Naive B cell (primary cell): ENCODE results near the gene NOX1. TPM values are rescaled to one million over a fixed set of nuclear protein-coding genes. Genes with fewer than 3 reads are reported as not detected.

Experiments used
- ATAC-seq, 2 donors: fragments of 150-1000 bp; cut with Tn5 transposase; 2 replicates each; pipeline ENCODE4 v1.10.0; 2021; ENCODE audit warnings: low read depth in 2 of 2, mild to moderate bottlenecking in 2 of 2, moderate library complexity in 2 of 2
- DNase-seq: peaks from one replicate; pipeline ENCODE4 v3.0.0; 2022
- H3K27ac Mint-ChIP-seq, 6 donors: one replicate each; pipeline ENCODE4 v1.8.0; 2020 to 2022; ENCODE audit warnings: mild to moderate bottlenecking in 6 of 6, mixed read lengths in 6 of 6, moderate library complexity in 5 of 6, inconsistent platforms in 2 of 6
- H3K27me3 Mint-ChIP-seq, 3 donors: one replicate each; pipeline ENCODE4 v1.8.0; 2021 to 2022; ENCODE audit warnings: mixed read lengths in 3 of 3, mild to moderate bottlenecking in 1 of 3
- H3K36me3 Mint-ChIP-seq, 2 donors: one replicate each; pipeline ENCODE4 v1.8.0; 2020 to 2022; ENCODE audit warnings: mixed read lengths in 2 of 2, inconsistent platforms in 1 of 2, mild to moderate bottlenecking in 1 of 2
- H3K4me1 Mint-ChIP-seq, 3 donors: one replicate each; pipeline ENCODE4 v1.8.0; 2020 to 2022; ENCODE audit warnings: mixed read lengths in 3 of 3, inconsistent platforms in 1 of 3, mild to moderate bottlenecking in 1 of 3, moderate library complexity in 1 of 3
- H3K4me3 Mint-ChIP-seq, 8 donors: one replicate each; pipeline ENCODE4 v1.8.0; 2020 to 2022; ENCODE audit warnings: mild to moderate bottlenecking in 8 of 8, mixed read lengths in 8 of 8, moderate library complexity in 8 of 8, inconsistent platforms in 2 of 8
- H3K9me3 Mint-ChIP-seq, 7 donors: one replicate each; pipeline ENCODE4 v1.8.0; 2020 to 2022; ENCODE audit warnings: mixed read lengths in 7 of 7, mild to moderate bottlenecking in 5 of 7, inconsistent platforms in 2 of 7, moderate library complexity in 1 of 7
- polyA plus RNA-seq, 6 donors: library from polyadenylated mRNA; unstranded; fragments of 300-500 nt; fragmentation: Illumina TruSeq; gene quantifications; one replicate each; pipeline ENCODE4 v1.2.3, GENCODE V29; 2021; ENCODE audit warnings: low read depth in 6 of 6

Gene NOX1
- polyA plus RNA-seq, result not detected

DNA sequence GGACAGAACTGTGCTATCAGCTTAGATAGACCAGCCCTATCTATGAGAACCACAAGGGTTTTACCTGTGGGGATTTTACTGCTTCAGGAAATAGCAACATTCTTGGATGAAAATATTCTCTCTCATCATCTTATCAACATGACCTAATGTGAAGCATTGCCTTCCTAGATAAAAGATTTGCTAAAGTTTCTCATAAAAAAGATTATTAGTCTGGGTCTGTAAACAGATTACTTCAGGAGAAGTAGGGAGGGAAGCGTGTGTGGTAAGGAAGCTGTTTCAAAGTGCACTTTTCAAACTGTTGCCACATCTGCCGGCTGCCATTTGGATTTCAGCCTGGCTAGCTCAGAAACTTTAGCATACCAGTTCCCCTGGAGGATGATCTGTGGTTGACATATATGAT, at the start of gene NOX1:
TSS of gene NOX1 (minus strand) at position 35 of the 400 bp plus-strand sequence. CDS start 220 bp downstream, outside the sequence.
- peak within 1 kb of the TSS in 1 of 6 donors; percentile 9 for H3K27ac Mint-ChIP-seq
- H3K9me3 Mint-ChIP-seq, result peaks cover 0 to 2% (median 0%) of the 10 kb centered on the region in 7 donors
- ATAC-seq (no peak), DNase-seq (no peak)
- H3K27me3 Mint-ChIP-seq, result peaks cover 0 to 8% (median 6%) of the 10 kb centered on the region in 3 donors
- H3K4me1 Mint-ChIP-seq, result no peaks in the 10 kb centered on the region
- H3K36me3 Mint-ChIP-seq, result no peaks in the 10 kb centered on the region
- H3K4me3 Mint-ChIP-seq, result peak within 1 kb of the TSS in 1 of 8 donors; percentile 29

- H3K27ac Mint-ChIP-seq, result peak overlapping the region in 2 of 6 donors; percentile 3 to 45
- ATAC-seq, result no peak
- H3K4me1 Mint-ChIP-seq, result peaks cover 0 to 10% (median 4%) of the 10 kb centered on the region in 3 donors
- no peak for DNase-seq
- peaks cover 3 to 14% of the 10 kb centered on the region in 2 donors for H3K36me3 Mint-ChIP-seq
- H3K4me3 Mint-ChIP-seq, result peak overlapping the region in 1 of 8 donors; percentile 25
- H3K27me3 Mint-ChIP-seq, result no peaks in the 10 kb centered on the region
- peaks cover 0 to 2% (median 0%) of the 10 kb centered on the region in 7 donors for H3K9me3 Mint-ChIP-seq
These were observed 41.4 kb upstream of the NOX1 start for GRCh38 chrX:100915562-100915961.

- DNase-seq, result no peak
- H3K27me3 Mint-ChIP-seq, result no peaks in the 10 kb centered on the region
These were observed 39.0 kb upstream of the NOX1 start for GRCh38 chrX:100913111-100913510.

DNA sequence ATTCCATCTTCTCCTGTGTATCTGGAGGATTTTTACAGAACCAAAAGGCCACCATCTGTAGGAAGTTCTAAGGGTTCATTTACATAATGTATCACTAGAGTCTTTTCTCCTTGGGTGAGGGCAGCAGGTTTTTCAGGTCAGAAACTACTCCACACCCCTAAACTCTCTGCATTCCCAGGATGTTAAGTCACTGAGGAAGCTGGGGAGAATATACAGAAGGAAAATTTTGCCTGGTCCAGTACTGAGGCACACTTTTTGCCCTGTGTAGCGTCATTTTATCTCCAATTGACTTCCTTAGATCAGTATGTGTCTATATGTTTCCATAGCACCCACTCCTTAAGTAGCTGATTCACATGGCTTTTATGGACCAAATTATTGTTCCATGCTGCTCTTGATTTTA, 37.6 kb upstream of the NOX1 start:
- Mint-ChIP-seq H3K9me3 (peaks cover 0 to 2% (median 0%) of the 10 kb centered on the region in 7 donors), H3K4me3 (no peak overlapping the region), H3K27me3 (no peaks in the 10 kb centered on the region), H3K36me3 (peaks cover 3 to 14% of the 10 kb centered on the region in 2 donors), H3K27ac (peak overlapping the region in 1 of 6 donors; percentile 33), H3K4me1 (peaks cover 2 to 17% (median 14%) of the 10 kb centered on the region in 3 donors)
- DNase-seq, result no peak
- no peak for ATAC-seq

More at GRCh38 chrX:100913111-100913510, 39.0 kb upstream of the NOX1 start:
- peak overlapping the region in 1 of 6 donors; percentile 42 for H3K27ac Mint-ChIP-seq
- H3K36me3 Mint-ChIP-seq, result peaks cover 3 to 14% of the 10 kb centered on the region in 2 donors
- H3K4me3 Mint-ChIP-seq, result no peak overlapping the region
- no peak for ATAC-seq
- peaks cover 0 to 12% (median 7%) of the 10 kb centered on the region in 3 donors for H3K4me1 Mint-ChIP-seq
- H3K9me3 Mint-ChIP-seq, result peaks cover 0 to 2% (median 0%) of the 10 kb centered on the region in 7 donors

DNA sequence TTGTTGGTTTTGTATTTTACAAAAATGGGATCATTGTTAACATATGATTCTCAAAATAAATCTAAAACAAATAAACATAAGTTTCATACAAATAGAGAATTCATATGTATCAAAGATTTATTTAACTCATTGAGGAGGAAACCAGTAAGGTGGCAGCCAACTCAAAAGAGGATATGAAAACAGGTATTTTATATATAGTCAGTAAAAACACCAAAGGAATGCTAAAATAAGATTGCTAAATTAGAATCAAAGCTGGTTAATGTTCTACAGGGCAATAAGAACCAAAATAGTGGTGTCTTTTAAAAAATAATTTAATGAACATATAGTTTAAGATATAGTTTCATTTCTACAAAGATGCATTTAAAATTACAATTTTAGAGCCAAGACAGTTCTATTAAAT, 31.5 kb upstream of the NOX1 start:
- DNase-seq (no peak), ATAC-seq (no peak)
- Mint-ChIP-seq H3K36me3 (no peaks in the 10 kb centered on the region), H3K4me1 (peaks cover 8 to 27% (median 26%) of the 10 kb centered on the region in 3 donors), H3K27me3 (no peaks in the 10 kb centered on the region), H3K4me3 (peak overlapping the region in 6 of 8 donors; percentile 4 to 66 (median 52)), H3K9me3 (peaks cover 0 to 11% (median 8%) of the 10 kb centered on the region in 7 donors), H3K27ac (peak overlapping the region in 2 of 6 donors; percentile 41 to 62)

DNA sequence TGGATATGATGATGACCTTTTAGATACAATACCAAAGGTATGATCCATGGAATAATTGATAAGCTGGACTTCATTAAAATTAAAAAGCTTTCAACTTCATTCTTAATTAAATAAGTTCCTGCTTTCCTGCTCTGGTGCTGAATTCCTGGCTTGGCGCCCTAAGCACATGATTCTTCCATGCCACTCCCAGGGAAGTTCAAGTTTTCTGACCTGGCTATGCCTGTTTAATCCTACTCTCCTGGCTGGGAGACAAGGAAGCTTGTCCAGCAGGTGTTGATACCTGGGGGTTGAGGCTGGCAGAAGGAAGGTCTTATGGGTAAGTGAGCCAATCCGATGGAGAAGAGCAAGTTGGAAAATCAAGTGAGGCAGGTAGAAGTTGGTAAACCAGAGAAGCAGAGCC, 30.3 kb upstream of the NOX1 start:
- peak overlapping the region in 2 of 8 donors; percentile 49 to 50 for H3K4me3 Mint-ChIP-seq
- DNase-seq, result no peak
- no peaks in the 10 kb centered on the region for H3K27me3 Mint-ChIP-seq
- no peaks in the 10 kb centered on the region for H3K36me3 Mint-ChIP-seq
- ATAC-seq, result no peak
- H3K9me3 Mint-ChIP-seq, result peaks cover 0 to 11% (median 8%) of the 10 kb centered on the region in 7 donors
- peak overlapping the region in 2 of 6 donors; percentile 41 to 86 for H3K27ac Mint-ChIP-seq
- peaks cover 8 to 28% (median 24%) of the 10 kb centered on the region in 3 donors for H3K4me1 Mint-ChIP-seq

GRCh38 chrX:100895365-100896075, 21.4 kb upstream of the NOX1 start:
- peak in 1 of 2 donors; percentile 43 for ATAC-seq
- Mint-ChIP-seq H3K4me3 (no peak overlapping the region), H3K9me3 (no peaks in the 10 kb centered on the region), H3K27ac (peak overlapping the region in 1 of 6 donors; percentile 50), H3K4me1 (peaks cover 0 to 24% (median 15%) of the 10 kb centered on the region in 3 donors), H3K36me3 (no peaks in the 10 kb centered on the region), H3K27me3 (no peaks in the 10 kb centered on the region)
- peak; percentile 14 for DNase-seq

DNA sequence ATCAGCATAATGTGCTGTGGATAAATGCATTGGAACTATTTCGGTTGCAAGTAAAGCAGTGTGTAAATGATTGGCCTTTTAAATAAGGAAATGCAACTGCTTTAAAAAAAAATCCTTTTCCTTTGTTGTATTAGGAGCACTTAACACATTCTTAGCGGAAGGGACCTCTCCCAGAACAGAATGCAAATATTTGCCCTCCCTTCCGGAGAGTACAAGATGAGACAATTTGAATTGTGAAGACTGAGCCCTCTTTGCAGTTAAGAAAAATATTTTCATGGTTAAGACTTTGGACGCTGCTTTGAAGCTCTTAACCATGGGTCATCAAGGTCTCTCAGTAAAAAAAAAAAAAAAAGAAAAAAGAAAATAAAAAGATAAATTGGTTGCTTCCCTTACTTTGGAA, 9.5 kb upstream of the NOX1 start:
- peaks cover 0 to 7% of the 10 kb centered on the region in 2 donors for H3K36me3 Mint-ChIP-seq
- no peak for DNase-seq
- peaks cover 0 to 15% (median 6%) of the 10 kb centered on the region in 3 donors for H3K27me3 Mint-ChIP-seq
- H3K27ac Mint-ChIP-seq, result no peak overlapping the region
- peaks cover 0 to 5% (median 0%) of the 10 kb centered on the region in 7 donors for H3K9me3 Mint-ChIP-seq
- ATAC-seq, result no peak
- H3K4me3 Mint-ChIP-seq, result no peak overlapping the region
- no peaks in the 10 kb centered on the region for H3K4me1 Mint-ChIP-seq

DNA sequence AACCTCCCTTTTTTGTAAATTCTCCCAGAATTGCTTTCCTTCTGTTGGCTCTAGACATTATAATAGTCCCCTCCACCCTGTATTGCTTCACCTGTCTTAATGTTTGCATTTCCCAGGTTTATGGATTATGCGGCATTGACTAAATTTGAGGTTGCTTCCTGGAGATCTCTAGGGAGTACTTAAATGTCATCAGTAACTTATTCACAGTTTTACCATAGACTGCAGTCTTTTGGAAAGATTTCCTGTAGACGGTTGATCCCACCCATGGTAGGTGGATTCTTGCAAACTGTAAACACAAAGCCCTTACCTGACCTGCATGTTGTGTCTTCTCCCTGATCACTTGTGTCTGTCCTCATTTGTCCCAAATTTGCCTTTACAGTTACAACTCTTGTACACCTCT, 6.2 kb upstream of the NOX1 start:
- Mint-ChIP-seq H3K4me3 (no peak overlapping the region), H3K27me3 (peaks cover 0 to 6% (median 3%) of the 10 kb centered on the region in 3 donors), H3K9me3 (peaks cover 0 to 5% (median 0%) of the 10 kb centered on the region in 7 donors), H3K4me1 (no peaks in the 10 kb centered on the region), H3K27ac (no peak overlapping the region), H3K36me3 (no peaks in the 10 kb centered on the region)
- DNase-seq, result no peak
- no peak for ATAC-seq

DNA sequence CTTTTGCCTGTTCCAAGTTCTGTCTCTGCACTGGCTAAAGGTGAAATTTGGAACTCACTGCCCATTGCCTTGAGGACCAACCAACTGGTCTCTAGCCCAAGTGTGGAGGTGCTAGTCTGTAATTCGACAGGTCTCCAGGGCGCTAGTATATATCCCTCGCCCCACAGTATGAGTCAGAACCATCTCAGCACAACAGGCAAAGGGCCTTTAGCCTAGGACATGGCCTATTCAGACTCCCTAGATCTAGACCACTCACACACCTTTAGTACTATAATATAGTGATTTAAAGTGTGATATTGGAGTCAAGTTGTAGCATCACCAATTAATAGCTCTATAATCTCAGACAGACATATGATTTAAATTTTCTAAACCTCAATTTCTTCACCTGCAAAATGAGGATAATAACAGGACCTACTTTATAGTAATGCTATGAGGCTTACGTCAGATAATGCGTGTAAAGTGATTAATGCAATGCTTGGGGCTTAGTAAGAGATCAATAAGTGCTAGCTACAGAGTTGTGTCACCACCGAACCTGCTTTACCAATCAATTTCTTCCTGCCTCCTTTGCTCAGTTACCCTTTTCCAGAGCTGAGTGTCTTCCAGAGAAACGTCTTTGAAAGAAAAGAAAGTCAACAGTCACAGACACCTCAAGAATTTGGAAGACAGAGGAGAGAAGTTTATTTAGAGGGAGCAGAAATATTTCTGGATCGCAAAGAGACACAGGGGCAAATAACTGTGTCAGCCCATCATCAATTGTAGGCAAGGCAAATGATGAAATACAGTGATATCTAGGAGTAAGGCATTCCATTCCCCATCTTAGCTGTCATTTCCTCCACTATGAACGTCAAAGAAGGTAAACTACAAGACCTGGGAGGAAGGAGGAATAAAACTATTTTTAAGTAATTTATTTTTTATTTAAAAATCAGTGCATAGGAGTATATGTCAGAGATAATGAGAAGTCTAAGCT, 2.3 kb downstream of the NOX1 start:
- H3K36me3 Mint-ChIP-seq, result no peaks in the 10 kb centered on the region
- DNase-seq (no peak), ATAC-seq (no peak)
- H3K4me3 Mint-ChIP-seq, result no peak overlapping the region
- peaks cover 0 to 18% (median 6%) of the 10 kb centered on the region in 3 donors for H3K27me3 Mint-ChIP-seq
- peak overlapping the region in 1 of 6 donors; percentile 53 for H3K27ac Mint-ChIP-seq
- peaks cover 0 to 2% (median 0%) of the 10 kb centered on the region in 3 donors for H3K4me1 Mint-ChIP-seq
- peaks cover 0 to 2% (median 0%) of the 10 kb centered on the region in 7 donors for H3K9me3 Mint-ChIP-seq

DNA sequence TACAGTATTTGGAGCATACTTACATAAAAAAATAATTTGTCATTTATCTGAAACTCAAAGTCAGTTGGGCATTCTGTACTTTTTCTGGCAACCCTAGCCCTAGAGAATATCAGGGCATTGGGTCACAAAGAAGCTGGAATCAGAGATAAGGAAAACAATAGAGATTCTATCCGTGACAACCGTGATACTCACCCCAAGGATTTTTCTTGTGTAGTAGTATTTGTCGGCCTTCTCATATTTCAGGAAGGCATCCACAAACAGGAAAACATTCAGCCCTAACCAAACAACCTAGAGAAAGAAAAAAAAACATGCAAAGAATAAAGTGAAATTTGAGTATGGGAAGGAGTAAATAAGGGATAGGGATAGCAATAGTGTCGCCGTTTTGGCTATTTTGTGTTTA, 3.6 kb downstream of the NOX1 start:
- no peaks in the 10 kb centered on the region for H3K36me3 Mint-ChIP-seq

GRCh38 chrX:100868273-100868672, 5.9 kb downstream of the NOX1 start:
- no peaks in the 10 kb centered on the region for H3K36me3 Mint-ChIP-seq
- H3K27me3 Mint-ChIP-seq, result peaks cover 0 to 16% (median 6%) of the 10 kb centered on the region in 3 donors
- ATAC-seq, result no peak
- no peaks in the 10 kb centered on the region for H3K9me3 Mint-ChIP-seq
- H3K4me1 Mint-ChIP-seq, result peaks cover 0 to 2% (median 0%) of the 10 kb centered on the region in 3 donors
- H3K4me3 Mint-ChIP-seq, result no peak overlapping the region
- H3K27ac Mint-ChIP-seq, result peak overlapping the region in 1 of 6 donors; percentile 38
- no peak for DNase-seq

More for the DNA sequence above, 3.6 kb downstream of the NOX1 start:
- Mint-ChIP-seq H3K4me3 (no peak overlapping the region), H3K27ac (no peak overlapping the region), H3K27me3 (peaks cover 0 to 18% (median 6%) of the 10 kb centered on the region in 3 donors), H3K4me1 (peaks cover 0 to 2% (median 0%) of the 10 kb centered on the region in 3 donors), H3K9me3 (peaks cover 0 to under 1% (median 0%) of the 10 kb centered on the region in 7 donors)
- ATAC-seq (no peak), DNase-seq (no peak)
